Caco-2 (cell line): ENCODE data around the gene LRRC8E. TPM values are rescaled to one million over a fixed set of nuclear protein-coding genes. Genes with fewer than 3 reads are reported as not detected.
A peak's percentile ranks its signal among the peaks of the same experiment; 100 is the strongest.

ENCODE experiments used
- BruUV-seq: library from RNA; stranded (reverse); fragments of 400-500 nt; replicated peaks from 2 replicates; lab custom pipeline; 2021; lab: Mats Ljungman, UMichigan
- CTCF ChIA-PET: fragments of 300-600 bp; sonication (Branson Sonifier 250); formaldehyde crosslinking; loops from one replicate; lab custom pipeline; 2022; ENCODE audit warnings: antibody characterized with exemption; lab: Charles Lee
- POLR2A ChIA-PET: fragments of 300-600 bp; sonication (Branson Sonifier 250); formaldehyde crosslinking; loops from one replicate; lab custom pipeline; 2022; ENCODE audit warnings: antibody characterized with exemption; lab: Charles Lee
- DNase-seq, 2 experiments: peaks; one replicate each; pipeline versions ENCODE4 v3.0.0 to v3.0.0-alpha.2; 2020 to 2022
- H3K27me3 ChIP-seq: replicated peaks from 2 replicates; pipeline ENCODE4 v1.6.0; 2011; ENCODE audit warnings: low read length; ENCODE audit not compliant: control insufficient read depth, insufficient read depth
- H3K36me3 ChIP-seq: 2 replicates; pipeline ENCODE4 v1.5.1; 2011; ENCODE audit warnings: low read length; ENCODE audit not compliant: control insufficient read depth, insufficient read depth
- H3K4me1 ChIP-seq: fragments of 250-450 bp; sonication (Bioruptor Pico); 2 replicates; pipeline ENCODE4 v1.5.1; 2020; ENCODE audit warnings: mild to moderate bottlenecking
- H3K4me3 ChIP-seq: 2 replicates; pipeline ENCODE4 v1.5.1; 2011; ENCODE audit warnings: low read depth, mild to moderate bottlenecking, control low read depth, low read length
- H3K9me3 ChIP-seq: fragments of 250-450 bp; sonication (Bioruptor Pico); 2 replicates; pipeline ENCODE4 v1.5.1; 2020; ENCODE audit warnings: mild to moderate bottlenecking, moderate library complexity
- H3K27ac Mint-ChIP-seq: one replicate; pipeline ENCODE4 v1.8.0; 2022; ENCODE audit warnings: mixed read lengths; ENCODE audit not compliant: unreplicated experiment
- H3K27me3 Mint-ChIP-seq: one replicate; pipeline ENCODE4 v1.8.0; 2022; ENCODE audit warnings: mixed read lengths; ENCODE audit not compliant: insufficient read depth, unreplicated experiment
- H3K36me3 Mint-ChIP-seq: one replicate; pipeline ENCODE4 v1.8.0; 2022; ENCODE audit warnings: mild to moderate bottlenecking, mixed read lengths; ENCODE audit not compliant: insufficient read depth, unreplicated experiment
- H3K4me1 Mint-ChIP-seq: one replicate; pipeline ENCODE4 v1.8.0; 2022; ENCODE audit warnings: low read depth, mixed read lengths; ENCODE audit not compliant: unreplicated experiment
- H3K4me3 Mint-ChIP-seq: one replicate; pipeline ENCODE4 v1.8.0; 2022; ENCODE audit warnings: mild to moderate bottlenecking, moderate library complexity, mixed read lengths; ENCODE audit not compliant: unreplicated experiment
- H3K9me3 Mint-ChIP-seq: one replicate; pipeline ENCODE4 v1.8.0; 2022; ENCODE audit warnings: mixed read lengths; ENCODE audit not compliant: unreplicated experiment
- intact Hi-C: fragments of 100-400 bp; cut with micrococcal nuclease; formaldehyde crosslinking; loops from one replicate; pipeline ENCODE4 v1.10.0; 2022; ENCODE audit not compliant: unreplicated experiment
- total RNA-seq: library from RNA; stranded (reverse); gene quantifications from 2 replicates; pipeline ENCODE4 v1.2.3, GENCODE V29; 2022
- TF ChIP-seq, protein P1 (sequence below), 2 experiments: fragments of 200-600 bp in 1 of 2; IDR thresholded peaks; 1 replicate in 1 of 2; 2 replicates in 1 of 2; pipeline versions ENCODE4 v1.5.1 to v1.8.0; 2011 to 2022; ENCODE audit warnings: antibody characterized with exemption in 1 of 2, control low read depth in 1 of 2, inconsistent platforms in 1 of 2, low read depth in 1 of 2, low read length in 1 of 2, mild to moderate bottlenecking in 1 of 2, moderate library complexity in 1 of 2; ENCODE audit not compliant: insufficient read depth in 1 of 2, severe bottlenecking in 1 of 2, unreplicated experiment in 1 of 2

Gene LRRC8E
- total RNA-seq, 1 experiment from 2014 or later, result 6.7 TPM

DNA sequence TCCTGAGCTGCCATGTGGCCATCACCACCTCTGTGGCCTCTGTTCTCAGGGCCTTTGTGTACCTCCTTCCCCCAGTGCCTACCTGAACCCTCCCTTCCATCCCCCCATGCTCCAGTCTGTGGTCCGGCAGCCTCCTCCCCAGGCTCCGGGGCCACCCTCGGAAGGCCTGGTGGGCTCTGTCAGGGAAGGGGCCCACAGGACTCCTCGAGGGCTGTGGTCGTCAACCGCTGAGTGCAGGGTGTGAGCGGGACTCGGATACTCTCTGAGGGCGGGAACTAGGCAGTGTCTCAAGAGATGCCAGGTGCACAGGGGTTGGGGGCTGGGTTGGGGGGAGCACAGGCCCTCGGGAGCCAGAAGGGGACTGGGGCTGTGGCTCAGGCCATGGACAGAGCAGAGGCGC lies 19.2 kb downstream of the LRRC8E start:
- Mint-ChIP-seq H3K9me3 (no peaks in the 10 kb centered on the region), H3K36me3 (peaks cover 49% of the 10 kb centered on the region), H3K27me3 (no peaks in the 10 kb centered on the region), H3K27ac (no peak overlapping the region), H3K4me1 (peaks cover 6% of the 10 kb centered on the region), H3K4me3 (peak overlapping the region; percentile 13)
- BruUV-seq, result no TSS peak
- TF ChIP-seq, protein P1, sequence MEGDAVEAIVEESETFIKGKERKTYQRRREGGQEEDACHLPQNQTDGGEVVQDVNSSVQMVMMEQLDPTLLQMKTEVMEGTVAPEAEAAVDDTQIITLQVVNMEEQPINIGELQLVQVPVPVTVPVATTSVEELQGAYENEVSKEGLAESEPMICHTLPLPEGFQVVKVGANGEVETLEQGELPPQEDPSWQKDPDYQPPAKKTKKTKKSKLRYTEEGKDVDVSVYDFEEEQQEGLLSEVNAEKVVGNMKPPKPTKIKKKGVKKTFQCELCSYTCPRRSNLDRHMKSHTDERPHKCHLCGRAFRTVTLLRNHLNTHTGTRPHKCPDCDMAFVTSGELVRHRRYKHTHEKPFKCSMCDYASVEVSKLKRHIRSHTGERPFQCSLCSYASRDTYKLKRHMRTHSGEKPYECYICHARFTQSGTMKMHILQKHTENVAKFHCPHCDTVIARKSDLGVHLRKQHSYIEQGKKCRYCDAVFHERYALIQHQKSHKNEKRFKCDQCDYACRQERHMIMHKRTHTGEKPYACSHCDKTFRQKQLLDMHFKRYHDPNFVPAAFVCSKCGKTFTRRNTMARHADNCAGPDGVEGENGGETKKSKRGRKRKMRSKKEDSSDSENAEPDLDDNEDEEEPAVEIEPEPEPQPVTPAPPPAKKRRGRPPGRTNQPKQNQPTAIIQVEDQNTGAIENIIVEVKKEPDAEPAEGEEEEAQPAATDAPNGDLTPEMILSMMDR (IDR thresholded peaks at IDR 0.05; ENCODE audit: insufficient read depth in 1 of 2, low read depth in 1 of 2, low read length in 1 of 2, severe bottlenecking in 1 of 2, unreplicated experiment in 1 of 2), result no peak
- CTCF ChIA-PET, result no interaction called here
- POLR2A ChIA-PET, result no interaction called here
- H3K4me3 ChIP-seq, result no peak overlapping the region
- H3K27me3 ChIP-seq, result no peaks in the 10 kb centered on the region
- DNase-seq, result no peak
- intact Hi-C loops, result no loop called here
- peaks cover 10% of the 10 kb centered on the region; the same call in 1 of the 2 replicates for H3K4me1 ChIP-seq
- H3K36me3 ChIP-seq, result peaks cover 2% of the 10 kb centered on the region; the same call in 1 of the 2 replicates
- H3K9me3 ChIP-seq, result no peaks in the 10 kb centered on the region

DNA sequence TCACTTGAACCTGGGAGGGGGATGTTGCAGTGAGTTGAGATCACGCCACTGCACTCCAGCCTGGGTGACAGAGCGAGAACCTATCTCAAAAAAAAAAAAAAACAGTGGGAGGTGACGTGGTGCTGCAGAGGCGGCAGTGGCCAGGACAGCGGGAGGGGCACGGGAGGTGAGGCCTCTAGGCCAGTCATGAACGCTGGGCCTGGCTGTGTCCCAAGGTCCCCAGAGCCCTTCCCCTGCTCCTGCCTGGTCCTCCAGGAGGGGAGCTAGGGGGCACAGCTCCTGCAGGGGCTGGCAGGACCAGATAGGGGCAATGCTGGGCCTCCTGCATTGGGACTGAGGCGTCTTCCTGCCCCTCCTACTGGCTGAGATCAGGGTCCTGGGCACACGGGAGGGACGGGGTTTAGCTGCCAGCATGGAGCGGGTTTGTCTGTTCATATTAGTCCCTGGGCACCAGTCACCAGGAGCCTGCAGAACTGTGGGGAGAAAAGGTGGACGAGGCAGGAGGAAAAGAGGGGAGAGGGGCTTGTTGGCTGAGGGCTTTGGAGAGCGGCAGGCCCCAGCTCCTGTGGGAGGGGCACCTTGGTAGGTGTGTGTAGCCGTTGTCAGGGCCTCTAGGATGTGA lies 19.9 kb downstream of the LRRC8E start:
- no peak overlapping the region for H3K4me3 ChIP-seq
- Mint-ChIP-seq H3K27ac (no peak overlapping the region), H3K4me1 (peaks cover 6% of the 10 kb centered on the region), H3K36me3 (peaks cover 51% of the 10 kb centered on the region), H3K9me3 (no peaks in the 10 kb centered on the region), H3K27me3 (no peaks in the 10 kb centered on the region), H3K4me3 (no peak overlapping the region)
- POLR2A ChIA-PET, result no interaction called here
- H3K4me1 ChIP-seq, result peaks cover 9% of the 10 kb centered on the region; the same call in 1 of the 2 replicates
- H3K9me3 ChIP-seq, result no peaks in the 10 kb centered on the region
- no TSS peak for BruUV-seq
- H3K36me3 ChIP-seq, result peaks cover 2% of the 10 kb centered on the region; the same call in 1 of the 2 replicates
- intact Hi-C loops, result no loop called here
- CTCF ChIA-PET, result no interaction called here
- TF ChIP-seq, protein P1 (IDR thresholded peaks at IDR 0.05; ENCODE audit: insufficient read depth in 1 of 2, low read depth in 1 of 2, low read length in 1 of 2, severe bottlenecking in 1 of 2, unreplicated experiment in 1 of 2), result no peak
- DNase-seq, result no peak
- no peaks in the 10 kb centered on the region for H3K27me3 ChIP-seq

DNA sequence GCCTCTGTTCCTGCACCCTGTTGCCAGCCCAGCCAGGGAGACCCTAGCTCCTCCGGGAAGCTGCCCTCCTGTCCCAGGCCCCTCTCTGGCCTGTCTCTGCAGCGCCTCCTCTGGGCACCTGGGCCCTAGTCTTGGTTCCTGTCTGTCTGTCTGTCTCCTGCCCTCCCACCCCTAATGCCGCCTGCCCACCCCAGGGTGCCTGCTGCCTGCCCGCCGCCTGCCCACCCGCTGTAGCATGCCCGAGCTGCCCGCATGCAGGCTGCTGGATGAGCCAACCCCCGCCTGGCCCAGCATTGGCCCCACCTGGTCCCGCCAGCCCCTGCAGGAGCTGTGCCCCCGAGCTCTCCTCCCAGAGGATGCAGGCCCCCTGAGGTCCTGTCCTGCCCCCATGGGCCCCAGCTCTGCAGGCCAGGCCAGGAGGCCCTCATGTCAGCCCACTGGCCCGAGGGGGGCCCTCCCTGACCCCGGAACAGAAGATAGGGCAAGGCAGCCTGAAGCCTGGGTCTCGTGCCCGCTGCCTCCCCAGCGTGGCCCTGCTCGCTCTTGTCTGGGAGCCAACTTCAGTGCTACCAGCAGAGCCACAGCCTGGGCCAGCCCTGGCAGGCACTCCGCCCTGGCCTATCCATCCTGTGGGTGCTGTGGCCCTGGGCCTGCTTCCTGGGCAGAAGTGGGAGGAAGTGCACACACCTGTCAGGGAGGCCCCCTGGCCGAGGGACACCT lies 20.6 kb downstream of the LRRC8E start:
- Mint-ChIP-seq H3K4me1 (peaks cover 6% of the 10 kb centered on the region), H3K9me3 (no peaks in the 10 kb centered on the region), H3K27ac (no peak overlapping the region), H3K4me3 (no peak overlapping the region), H3K27me3 (no peaks in the 10 kb centered on the region), H3K36me3 (peaks cover 44% of the 10 kb centered on the region)
- intact Hi-C loops, result no loop called here
- no peaks in the 10 kb centered on the region for H3K9me3 ChIP-seq
- no peaks in the 10 kb centered on the region for H3K27me3 ChIP-seq
- TF ChIP-seq, protein P1 (IDR thresholded peaks at IDR 0.05; ENCODE audit: insufficient read depth in 1 of 2, low read depth in 1 of 2, low read length in 1 of 2, severe bottlenecking in 1 of 2, unreplicated experiment in 1 of 2), result no peak
- peak in 1 of 2 experiments; percentile 17 for DNase-seq
- no peak overlapping the region for H3K4me3 ChIP-seq
- ChIA-PET POLR2A (no interaction called here), CTCF (interaction anchor here (1.3 kb wide), 1 partner anchor 11 kb away, joined by 4 read pairs; the partner anchor contains the start of gene SNAPC2)
- peaks cover 9% of the 10 kb centered on the region; the same call in 1 of the 2 replicates for H3K4me1 ChIP-seq
- BruUV-seq, result no TSS peak
- H3K36me3 ChIP-seq, result peaks cover 2% of the 10 kb centered on the region; the same call in 1 of the 2 replicates
